ENCODE data around the gene GSTO1.

Gene GSTO1

GRCh38 chr10:104250371-104250770 lies 4.3 kb upstream of the GSTO1 start:
- DNase-seq (ENCODE audit: low read depth in 2 of 2): no peak

DNA sequence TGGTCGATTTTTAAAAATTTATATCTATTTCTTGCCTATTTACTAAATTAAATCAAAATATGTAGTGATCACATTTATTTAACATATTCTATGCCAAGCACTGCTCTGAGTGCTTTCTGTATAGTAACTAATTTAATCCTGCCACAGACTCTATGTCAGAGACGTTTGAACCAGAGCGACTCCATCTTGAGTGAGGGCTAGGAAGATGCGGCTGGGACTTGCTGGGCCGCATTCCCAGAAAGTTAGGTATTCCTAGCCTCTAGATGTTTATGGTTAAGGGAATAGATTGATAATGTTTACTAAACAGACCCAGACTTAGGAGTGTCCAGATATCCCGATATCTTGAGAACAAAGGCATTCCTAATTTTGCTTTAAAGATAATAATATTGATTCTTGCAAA lies 3.2 kb upstream of the GSTO1 start:
- no peak for DNase-seq (ENCODE audit: low read depth in 2 of 2)

- DNase-seq (ENCODE audit: low read depth in 2 of 2): no peak
Observed at GRCh38 chr10:104252368-104252767, 2.3 kb upstream of the GSTO1 start.

- no peak for DNase-seq (ENCODE audit: low read depth in 2 of 2)
Observed at GRCh38 chr10:104253106-104253505, 1.6 kb upstream of the GSTO1 start.

DNA sequence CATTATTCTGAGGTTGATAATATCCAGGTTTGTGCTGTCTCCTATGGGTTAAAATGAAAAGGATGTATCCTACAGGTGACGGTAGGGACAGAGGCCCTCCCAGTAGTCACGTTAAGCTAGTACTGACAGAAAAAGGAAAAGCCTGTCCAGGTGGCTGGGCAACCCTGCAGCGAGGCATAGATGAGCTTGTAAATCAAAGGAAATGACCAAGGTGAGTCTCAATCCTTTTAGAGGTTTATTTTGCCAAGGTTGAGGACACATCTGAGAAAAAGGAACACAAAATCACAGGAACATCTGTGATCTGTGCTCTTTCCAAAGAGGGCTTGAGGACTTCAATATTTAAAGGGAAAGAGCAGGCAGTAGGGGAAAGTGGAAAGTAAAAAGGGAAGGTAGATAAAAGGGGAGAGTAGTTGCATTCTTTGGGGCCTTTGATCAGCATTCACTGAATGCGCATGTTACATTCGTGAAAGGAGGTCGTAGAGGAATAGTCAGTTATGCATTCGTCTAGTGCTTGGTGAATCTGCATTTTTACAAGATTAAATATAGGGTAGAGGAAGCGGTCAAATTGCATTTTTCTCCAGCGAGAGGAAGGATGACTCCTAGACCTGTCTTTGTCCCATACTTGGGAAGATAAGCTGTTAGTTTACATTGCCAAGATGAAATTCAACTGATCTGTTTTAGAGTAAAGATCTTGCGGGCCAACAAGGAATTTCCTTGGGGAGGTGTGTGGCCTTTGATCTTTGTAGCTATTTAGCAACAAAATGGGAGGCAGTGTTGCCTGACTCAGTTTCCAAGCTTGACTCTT lies 884 bp upstream of the GSTO1 start:
- DNase-seq (ENCODE audit: low read depth in 2 of 2): no peak

GRCh38 chr10:104255311-104255981 lies 754 bp downstream of the GSTO1 start:
- no peak for DNase-seq (ENCODE audit: low read depth in 2 of 2)

- no peak for DNase-seq (ENCODE audit: low read depth in 2 of 2)
Observed at GRCh38 chr10:104256335-104256961, 1.8 kb downstream of the GSTO1 start.

DNA sequence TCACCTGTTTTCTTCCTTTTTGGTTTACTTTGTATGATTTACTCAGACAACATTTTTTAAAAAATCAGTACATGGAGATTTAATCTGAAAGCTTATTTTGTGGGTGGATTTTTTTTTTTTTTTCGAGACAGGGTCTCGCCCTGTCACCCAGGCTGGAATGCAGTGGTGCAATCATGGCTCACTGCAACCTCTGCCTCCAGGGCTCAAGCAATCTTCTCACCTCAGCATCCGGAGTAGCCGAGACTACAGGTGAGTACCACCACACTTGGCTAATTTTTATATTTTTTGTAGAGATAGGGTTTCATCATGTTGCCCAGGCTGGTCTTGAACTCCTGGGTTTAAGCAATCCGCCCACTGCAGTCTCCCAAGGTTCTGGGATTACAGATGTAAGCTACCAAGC lies 2.5 kb downstream of the GSTO1 start:
- no peak for DNase-seq (ENCODE audit: low read depth in 2 of 2)

DNA sequence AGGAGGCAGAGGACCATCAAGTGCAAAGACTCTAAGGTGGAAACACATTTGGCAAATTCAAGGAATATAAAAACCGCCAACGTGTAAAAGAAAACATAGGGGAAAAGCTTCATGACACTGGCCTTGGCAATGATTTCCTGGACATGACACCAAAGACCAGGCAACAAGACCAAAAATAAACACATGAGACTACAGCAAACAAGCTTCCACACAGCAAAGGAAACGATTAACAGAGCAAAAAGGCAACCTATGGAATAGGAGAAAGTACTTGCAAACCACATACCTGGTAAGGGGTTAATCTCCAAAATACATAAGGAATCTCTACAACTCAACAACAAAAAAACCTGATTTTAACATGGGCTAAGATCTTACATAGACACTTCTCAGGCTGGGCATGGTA lies 3.5 kb downstream of the GSTO1 start:
- no peak for DNase-seq (ENCODE audit: low read depth in 2 of 2)

DNA sequence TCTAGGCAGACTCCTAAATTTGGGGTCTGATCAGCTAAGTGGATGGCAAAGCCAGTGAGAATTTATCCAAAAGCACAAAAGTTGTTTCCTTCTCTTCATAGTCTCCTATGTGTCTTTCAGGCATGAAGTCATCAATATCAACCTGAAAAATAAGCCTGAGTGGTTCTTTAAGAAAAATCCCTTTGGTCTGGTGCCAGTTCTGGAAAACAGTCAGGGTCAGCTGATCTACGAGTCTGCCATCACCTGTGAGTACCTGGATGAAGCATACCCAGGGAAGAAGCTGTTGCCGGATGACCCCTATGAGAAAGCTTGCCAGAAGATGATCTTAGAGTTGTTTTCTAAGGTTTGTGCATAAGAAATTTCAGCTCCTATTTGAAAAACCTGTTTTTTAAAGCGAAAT lies 4.8 kb downstream of the GSTO1 start:
- DNase-seq (ENCODE audit: low read depth in 2 of 2): no peak

DNA sequence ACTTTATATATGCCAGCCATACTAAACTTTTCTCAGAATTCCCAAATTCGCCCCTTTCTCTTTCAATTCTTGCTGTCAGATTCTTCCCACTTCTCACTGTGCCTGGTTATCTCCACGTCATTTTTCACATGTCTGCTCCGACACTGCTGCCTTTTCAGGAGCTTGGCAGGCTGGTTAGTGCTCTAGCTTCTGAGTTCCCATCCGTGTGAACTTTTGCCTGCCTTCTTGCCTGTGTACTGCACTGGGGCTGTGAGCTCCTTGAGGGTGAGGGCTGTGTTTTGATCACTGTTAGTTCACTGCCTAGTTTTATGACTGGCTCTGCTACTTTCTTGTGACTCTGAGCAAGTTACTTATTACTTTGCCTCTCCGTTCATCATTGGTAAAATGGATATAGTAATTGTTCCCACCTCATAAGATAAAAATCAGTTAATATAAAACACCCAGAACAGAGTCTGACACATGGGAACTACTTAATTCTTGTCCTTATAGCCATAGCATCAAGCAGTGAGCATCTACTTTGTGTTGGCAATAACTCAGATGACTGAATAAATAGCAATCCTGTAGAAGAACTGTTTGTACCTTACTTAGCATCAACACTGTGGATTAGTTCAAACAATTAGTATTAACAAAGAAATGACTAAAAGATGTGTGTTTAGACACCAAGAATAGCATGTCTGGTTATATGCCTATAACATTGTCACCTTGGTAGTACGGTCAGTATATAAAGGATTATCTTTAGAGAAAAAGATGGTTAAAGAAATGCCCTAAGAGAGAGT lies 5.5 kb downstream of the GSTO1 start:
- DNase-seq (ENCODE audit: low read depth in 2 of 2): no peak

DNA sequence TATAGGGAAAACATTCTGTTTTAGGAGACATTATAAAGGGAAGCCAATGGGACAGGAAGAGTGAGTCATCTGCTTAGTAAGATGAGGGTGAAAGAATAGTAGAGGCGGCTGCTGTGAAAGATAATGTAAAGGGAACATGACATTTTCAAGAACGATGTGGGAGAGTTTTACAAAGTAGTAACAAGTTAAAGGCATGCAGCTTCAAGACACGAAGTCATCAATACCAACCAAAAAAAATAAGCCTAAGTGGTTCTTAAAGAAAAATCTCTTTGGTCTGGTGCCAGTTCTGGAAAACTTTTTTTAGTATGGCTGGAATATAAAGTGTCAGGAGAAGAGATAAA lies 6.1 kb downstream of the GSTO1 start:
- DNase-seq (ENCODE audit: low read depth in 2 of 2): no peak

- no peak for DNase-seq (ENCODE audit: low read depth in 2 of 2)
Observed at GRCh38 chr10:104262055-104262454, 7.4 kb downstream of the GSTO1 start.

- DNase-seq (ENCODE audit: low read depth in 2 of 2): no peak
Observed at GRCh38 chr10:104264783-104265182, 10.1 kb downstream of the GSTO1 start.

GRCh38 chr10:104267721-104268404 lies 13.2 kb downstream of the GSTO1 start:
- DNase-seq (ENCODE audit: low read depth in 2 of 2): no peak

GRCh38 chr10:104268405-104268712 lies 13.7 kb downstream of the GSTO1 start:
- no peak for DNase-seq (ENCODE audit: low read depth in 2 of 2)

DNA sequence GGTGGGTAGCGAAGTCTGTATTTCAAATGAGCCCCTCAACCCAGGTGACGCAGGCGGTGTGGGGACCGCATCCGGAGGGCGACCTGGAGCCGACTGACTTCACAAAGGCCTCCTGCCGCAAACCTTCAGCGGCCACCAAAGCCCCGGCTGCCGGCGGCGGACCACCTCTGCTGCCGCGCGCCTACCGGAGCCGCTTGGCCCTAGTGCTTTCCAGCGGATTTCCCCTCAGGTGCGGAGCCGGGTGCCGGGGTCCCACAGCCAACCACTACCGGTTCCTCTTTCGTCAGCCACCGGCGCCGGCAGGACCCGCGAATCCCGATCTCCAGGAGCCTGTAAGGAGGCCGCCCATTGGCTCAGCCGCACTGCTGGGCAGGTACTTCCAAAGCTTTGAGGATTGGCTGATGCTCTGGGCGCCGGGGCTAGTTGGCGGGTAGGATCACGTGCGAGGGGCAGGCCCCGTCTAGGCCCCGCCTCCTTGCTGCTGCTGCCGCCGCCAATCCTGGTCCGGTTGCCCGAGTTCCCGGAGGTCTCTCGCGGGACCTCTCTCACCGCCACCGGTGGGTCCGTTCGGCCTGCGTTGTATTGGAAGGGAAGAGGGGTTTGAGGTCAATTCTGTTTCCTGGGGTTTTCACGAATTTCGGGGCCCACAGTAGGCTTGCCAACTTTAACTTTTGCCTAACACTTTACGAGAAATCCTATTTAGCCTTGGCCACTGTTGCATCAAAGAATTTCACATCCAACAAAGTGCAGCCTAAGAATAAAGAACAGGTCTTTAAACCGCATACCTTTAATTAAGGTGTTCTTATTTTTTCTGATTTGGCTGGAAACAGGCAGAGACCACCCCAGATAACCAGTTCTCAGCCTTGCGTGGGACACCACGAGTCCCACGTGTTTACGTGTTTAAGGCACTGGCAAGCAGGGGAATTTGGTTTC lies 14.3 kb downstream of the GSTO1 start, which contains the start of gene GSTO2:
TSS of gene GSTO2 (plus strand) at position 472 of the 933 bp plus-strand sequence. CDS start 5,732 bp downstream, outside the sequence.
- DNase-seq (ENCODE audit: low read depth in 2 of 2): peak; percentile 96 to 97

DNA sequence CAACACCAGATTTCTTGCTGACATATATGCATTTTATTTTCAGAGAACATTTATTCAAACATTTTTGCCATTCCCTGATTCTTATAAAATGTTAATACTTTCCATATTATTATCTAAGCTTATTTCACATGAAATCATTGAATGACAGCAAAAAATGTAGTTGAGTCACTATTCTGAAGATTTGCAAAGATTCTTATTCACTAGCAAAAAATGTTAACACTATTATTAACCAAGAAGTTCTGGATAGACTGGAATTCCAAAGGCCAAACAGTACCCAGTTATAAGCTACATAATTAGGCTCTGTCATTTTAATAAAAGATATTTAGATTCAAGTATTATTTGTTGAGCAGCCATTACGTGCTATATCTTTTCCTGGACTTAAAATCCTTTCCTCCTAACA lies 18.6 kb downstream of the GSTO1 start:
- no peak for DNase-seq (ENCODE audit: low read depth in 2 of 2)

DNA sequence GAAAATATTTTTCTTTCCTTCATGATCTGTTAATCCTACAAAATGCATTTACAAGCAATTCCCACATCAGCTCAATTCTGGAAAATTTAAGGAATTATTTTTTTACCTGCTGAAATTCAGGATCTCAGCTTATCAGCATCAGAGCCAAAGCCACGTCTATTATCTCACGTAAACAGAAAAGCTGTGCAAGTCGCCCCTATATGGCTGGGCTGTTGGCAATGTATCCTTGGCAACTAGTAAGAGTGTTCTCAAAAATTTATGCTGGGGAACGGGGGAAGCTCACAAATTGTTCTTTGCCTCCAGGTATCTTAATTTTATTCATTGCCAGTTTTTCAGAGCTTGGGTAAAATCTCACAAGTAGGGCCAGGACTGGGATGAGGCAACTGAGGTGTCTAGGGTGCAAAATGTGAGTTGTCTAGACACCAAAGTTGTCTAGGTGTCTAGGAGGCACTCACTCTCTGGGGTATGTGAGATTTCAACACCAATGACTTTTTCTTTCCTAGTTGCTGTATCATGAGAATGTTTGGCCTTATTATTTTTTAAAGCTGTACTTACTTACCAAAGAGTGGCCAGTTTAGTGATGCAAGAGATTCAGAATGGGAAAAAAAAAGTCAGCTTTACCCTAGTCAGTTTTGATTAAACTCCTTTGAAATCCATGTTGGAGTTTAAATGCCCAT lies 19.3 kb downstream of the GSTO1 start:
- no peak for DNase-seq (ENCODE audit: low read depth in 2 of 2)

Data from fibroblast of skin of left quadriceps (primary cell).